ENCODE measurements around the gene ARRB1. TPM values are rescaled to one million over a fixed set of nuclear protein-coding genes. Genes with fewer than 3 reads are reported as not detected.

The ARRB1 gene
- total RNA-seq, 1 donor from 2014 or later: 38.0 TPM

DNA sequence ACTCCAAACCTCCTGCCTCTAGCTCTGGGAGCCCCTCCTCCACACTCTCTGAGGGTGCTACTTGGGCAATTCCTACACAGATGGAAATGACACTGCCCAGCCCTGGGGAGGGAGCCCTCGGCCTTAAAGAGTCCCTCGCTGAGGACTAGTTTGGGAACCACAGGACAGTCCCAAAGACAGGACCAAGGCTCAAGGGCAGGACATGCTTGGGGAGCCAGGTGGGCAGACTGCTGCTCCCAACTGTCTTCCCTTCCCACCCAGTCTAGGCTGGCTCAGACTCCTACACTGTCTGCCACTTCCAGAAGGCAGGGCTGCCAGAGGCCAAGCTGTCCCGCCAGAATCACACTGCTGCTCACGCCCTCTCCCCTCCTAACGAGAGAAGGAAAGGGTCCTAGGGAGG, 9.8 kb downstream of the ARRB1 start:
- TF ChIP-seq, protein P1, sequence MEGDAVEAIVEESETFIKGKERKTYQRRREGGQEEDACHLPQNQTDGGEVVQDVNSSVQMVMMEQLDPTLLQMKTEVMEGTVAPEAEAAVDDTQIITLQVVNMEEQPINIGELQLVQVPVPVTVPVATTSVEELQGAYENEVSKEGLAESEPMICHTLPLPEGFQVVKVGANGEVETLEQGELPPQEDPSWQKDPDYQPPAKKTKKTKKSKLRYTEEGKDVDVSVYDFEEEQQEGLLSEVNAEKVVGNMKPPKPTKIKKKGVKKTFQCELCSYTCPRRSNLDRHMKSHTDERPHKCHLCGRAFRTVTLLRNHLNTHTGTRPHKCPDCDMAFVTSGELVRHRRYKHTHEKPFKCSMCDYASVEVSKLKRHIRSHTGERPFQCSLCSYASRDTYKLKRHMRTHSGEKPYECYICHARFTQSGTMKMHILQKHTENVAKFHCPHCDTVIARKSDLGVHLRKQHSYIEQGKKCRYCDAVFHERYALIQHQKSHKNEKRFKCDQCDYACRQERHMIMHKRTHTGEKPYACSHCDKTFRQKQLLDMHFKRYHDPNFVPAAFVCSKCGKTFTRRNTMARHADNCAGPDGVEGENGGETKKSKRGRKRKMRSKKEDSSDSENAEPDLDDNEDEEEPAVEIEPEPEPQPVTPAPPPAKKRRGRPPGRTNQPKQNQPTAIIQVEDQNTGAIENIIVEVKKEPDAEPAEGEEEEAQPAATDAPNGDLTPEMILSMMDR (IDR thresholded peaks at IDR 0.05; ENCODE audit: partially characterized antibody, unreplicated experiment): no peak
- no peak for DNase-seq
- Mint-ChIP-seq H3K27me3 (ENCODE audit: unreplicated experiment) (peaks cover 9% of the 10 kb centered on the region), H3K36me3 (ENCODE audit: unreplicated experiment) (no peaks in the 10 kb centered on the region), H3K4me3 (ENCODE audit: unreplicated experiment) (no peak overlapping the region), H3K4me1 (ENCODE audit: low read depth, unreplicated experiment) (peaks cover 37% of the 10 kb centered on the region), H3K27ac (ENCODE audit: unreplicated experiment) (no peak overlapping the region), H3K9me3 (ENCODE audit: unreplicated experiment) (peaks cover 4% of the 10 kb centered on the region)

DNA sequence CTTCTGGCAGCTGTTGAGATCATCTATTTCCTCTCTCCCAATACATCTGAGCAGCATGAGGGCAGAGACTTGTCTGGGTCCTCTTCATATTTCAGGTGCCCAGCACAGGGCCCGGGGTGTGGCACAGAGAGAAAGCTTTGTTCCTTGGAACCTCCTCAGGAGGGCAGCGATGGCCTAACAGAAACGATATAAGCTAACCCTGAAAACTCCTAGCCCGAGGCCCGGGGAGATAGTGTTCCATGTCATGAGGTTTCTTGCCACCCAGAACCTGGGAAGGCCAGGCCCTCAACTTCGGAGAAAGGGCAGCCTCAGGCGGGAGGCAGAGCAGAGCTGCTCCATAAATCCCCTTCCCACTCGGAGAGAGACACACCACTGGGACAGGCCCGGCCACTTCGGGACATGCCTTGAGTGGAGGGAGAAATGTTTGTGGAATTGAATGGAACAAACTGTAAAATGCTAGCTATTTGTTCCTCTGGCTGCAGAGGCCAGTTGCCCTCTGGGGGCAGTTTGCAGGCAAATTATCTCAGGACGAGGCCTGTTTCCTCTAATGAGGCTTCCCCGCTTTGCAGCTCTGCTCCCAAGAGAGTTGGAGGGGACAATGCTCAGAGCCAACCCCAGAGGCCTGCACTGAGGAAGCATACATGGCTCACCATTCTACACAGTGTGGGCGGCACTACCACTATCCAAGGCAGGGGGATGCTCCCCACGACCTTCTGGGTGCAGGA, 11.6 kb downstream of the ARRB1 start:
- peaks cover 12% of the 10 kb centered on the region for H3K27me3 Mint-ChIP-seq (ENCODE audit: unreplicated experiment)

DNA sequence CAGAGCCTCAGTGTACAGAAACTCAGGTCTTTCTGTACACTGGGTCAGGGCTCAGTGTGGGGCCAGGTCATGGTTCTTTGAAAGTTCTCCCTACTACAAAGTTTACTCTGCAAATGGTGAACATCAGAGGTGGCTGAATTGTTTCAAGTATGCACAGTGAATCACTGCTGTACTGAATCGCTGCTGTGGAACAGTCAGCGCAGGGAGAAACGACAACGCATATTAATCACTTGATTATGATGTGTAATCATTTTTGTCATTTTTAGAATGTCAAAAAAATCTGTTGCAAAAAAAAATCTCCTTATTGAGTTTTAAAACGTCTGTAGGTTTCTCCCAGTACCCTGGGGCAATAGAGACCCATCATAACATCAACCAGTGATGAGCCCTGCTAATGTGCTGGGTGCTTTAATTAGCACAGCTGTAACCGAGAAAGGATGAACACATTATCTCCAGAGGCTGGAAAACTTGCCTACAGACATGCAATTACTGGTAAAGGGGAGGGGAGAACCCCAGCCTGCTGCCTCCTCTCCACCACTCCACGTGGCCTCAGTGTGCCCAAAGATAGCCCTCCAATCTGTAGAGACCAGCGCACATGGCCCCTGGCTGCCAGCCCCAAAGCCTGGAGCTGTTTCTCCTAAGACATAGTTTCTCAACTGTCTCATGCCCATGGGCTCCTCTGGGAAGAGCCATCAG, 12.8 kb downstream of the ARRB1 start:
- DNase-seq: no peak
- H3K36me3 Mint-ChIP-seq (ENCODE audit: unreplicated experiment): no peaks in the 10 kb centered on the region
- peaks cover 36% of the 10 kb centered on the region for H3K4me1 Mint-ChIP-seq (ENCODE audit: low read depth, unreplicated experiment)
- TF ChIP-seq, protein P1 (IDR thresholded peaks at IDR 0.05; ENCODE audit: partially characterized antibody, unreplicated experiment): no peak
- peaks cover 12% of the 10 kb centered on the region for H3K27me3 Mint-ChIP-seq (ENCODE audit: unreplicated experiment)
- H3K4me3 Mint-ChIP-seq (ENCODE audit: unreplicated experiment): peak overlapping the region; percentile 23
- H3K27ac Mint-ChIP-seq (ENCODE audit: unreplicated experiment): no peak overlapping the region
- H3K9me3 Mint-ChIP-seq (ENCODE audit: unreplicated experiment): peaks cover 6% of the 10 kb centered on the region

More for the DNA sequence above, 11.6 kb downstream of the ARRB1 start:
- peak overlapping the region; percentile 52 for H3K4me3 Mint-ChIP-seq (ENCODE audit: unreplicated experiment)
- H3K9me3 Mint-ChIP-seq (ENCODE audit: unreplicated experiment): peaks cover 6% of the 10 kb centered on the region
- DNase-seq: peak; percentile 48
- H3K36me3 Mint-ChIP-seq (ENCODE audit: unreplicated experiment): no peaks in the 10 kb centered on the region
- peak overlapping the region; percentile 43 for H3K27ac Mint-ChIP-seq (ENCODE audit: unreplicated experiment)
- H3K4me1 Mint-ChIP-seq (ENCODE audit: low read depth, unreplicated experiment): peaks cover 34% of the 10 kb centered on the region
- TF ChIP-seq, protein P1 (IDR thresholded peaks at IDR 0.05; ENCODE audit: partially characterized antibody, unreplicated experiment): no peak

DNA sequence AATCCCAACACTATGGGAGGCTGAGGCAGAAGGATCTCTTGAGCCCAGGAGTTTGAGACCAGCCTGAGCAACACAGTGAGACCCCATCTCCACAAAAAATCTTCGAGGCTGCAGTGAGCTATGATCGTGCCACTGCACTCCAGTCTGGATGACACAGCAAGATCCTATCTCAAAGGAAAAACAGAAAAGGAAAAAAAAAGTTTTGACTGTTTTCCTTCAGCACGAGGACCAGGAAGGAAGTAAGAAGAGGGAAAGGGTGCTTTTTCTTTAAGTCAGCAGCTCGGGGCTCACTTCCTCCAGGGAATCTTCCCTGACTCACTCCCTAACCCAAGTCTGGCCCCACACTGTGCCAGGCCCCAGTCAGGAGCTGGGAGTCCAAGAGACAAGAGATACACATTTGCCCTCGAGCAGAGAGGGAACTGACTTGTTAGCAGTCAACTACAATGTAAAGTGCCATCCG, 14.2 kb downstream of the ARRB1 start:
- Mint-ChIP-seq H3K4me1 (ENCODE audit: low read depth, unreplicated experiment) (peaks cover 30% of the 10 kb centered on the region), H3K27ac (ENCODE audit: unreplicated experiment) (no peak overlapping the region), H3K4me3 (ENCODE audit: unreplicated experiment) (no peak overlapping the region), H3K27me3 (ENCODE audit: unreplicated experiment) (peaks cover 14% of the 10 kb centered on the region), H3K9me3 (ENCODE audit: unreplicated experiment) (peaks cover 2% of the 10 kb centered on the region), H3K36me3 (ENCODE audit: unreplicated experiment) (peaks cover under 1% of the 10 kb centered on the region)
- DNase-seq: no peak
- TF ChIP-seq, protein P1 (IDR thresholded peaks at IDR 0.05; ENCODE audit: partially characterized antibody, unreplicated experiment): no peak

DNA sequence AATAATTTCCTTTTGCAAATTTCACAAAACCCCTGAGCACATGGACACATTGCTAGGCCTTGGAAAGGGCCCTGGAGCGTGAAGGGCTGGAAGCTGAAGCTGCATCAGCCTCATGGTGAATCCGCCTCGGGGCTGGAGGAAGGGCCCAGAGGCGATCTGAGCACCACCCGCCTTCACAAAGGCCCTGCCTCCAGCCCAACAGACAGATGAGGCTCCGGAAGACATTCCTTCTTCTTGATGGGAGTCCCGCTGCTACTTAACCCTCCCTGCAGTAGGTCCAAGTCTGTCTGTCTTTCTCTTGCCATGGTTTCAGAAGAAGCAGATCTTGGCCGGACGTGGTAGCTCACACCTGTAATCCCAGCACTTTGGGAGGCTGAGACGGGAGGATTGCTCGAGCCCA, 16.5 kb downstream of the ARRB1 start:
- no peak for DNase-seq
- Mint-ChIP-seq H3K36me3 (ENCODE audit: unreplicated experiment) (peaks cover 5% of the 10 kb centered on the region), H3K4me3 (ENCODE audit: unreplicated experiment) (no peak overlapping the region), H3K9me3 (ENCODE audit: unreplicated experiment) (peaks cover 2% of the 10 kb centered on the region), H3K27me3 (ENCODE audit: unreplicated experiment) (peaks cover 11% of the 10 kb centered on the region), H3K27ac (ENCODE audit: unreplicated experiment) (no peak overlapping the region), H3K4me1 (ENCODE audit: low read depth, unreplicated experiment) (peaks cover 26% of the 10 kb centered on the region)
- TF ChIP-seq, protein P1 (IDR thresholded peaks at IDR 0.05; ENCODE audit: partially characterized antibody, unreplicated experiment): no peak

All from glutamatergic neuron (in vitro differentiated cells).